Endometrial microvascular endothelial cells (primary cell): ENCODE measurements around the gene GAS7. TPM values are rescaled to one million over a fixed set of nuclear protein-coding genes. Genes with fewer than 3 reads are reported as not detected.

Experiments used
- in situ Hi-C: cut with HindIII; loops from 2 replicates; pipeline ENCODE4 v1.10.0; 2017; ENCODE audit warnings: low sequenced_read_pairs, low pct_unique_long_range_greater_than_20kb; ENCODE audit errors: inconsistent ontology term
- total RNA-seq: library from RNA; depleted of rRNA; stranded (reverse); fragments of >200 nt; gene quantifications from one replicate; pipeline ENCODE4 v1.2.3, GENCODE V29; 2015; ENCODE audit errors: inconsistent ontology term

Gene GAS7
- total RNA-seq, 1 donor from 2014 or later: not detected

DNA sequence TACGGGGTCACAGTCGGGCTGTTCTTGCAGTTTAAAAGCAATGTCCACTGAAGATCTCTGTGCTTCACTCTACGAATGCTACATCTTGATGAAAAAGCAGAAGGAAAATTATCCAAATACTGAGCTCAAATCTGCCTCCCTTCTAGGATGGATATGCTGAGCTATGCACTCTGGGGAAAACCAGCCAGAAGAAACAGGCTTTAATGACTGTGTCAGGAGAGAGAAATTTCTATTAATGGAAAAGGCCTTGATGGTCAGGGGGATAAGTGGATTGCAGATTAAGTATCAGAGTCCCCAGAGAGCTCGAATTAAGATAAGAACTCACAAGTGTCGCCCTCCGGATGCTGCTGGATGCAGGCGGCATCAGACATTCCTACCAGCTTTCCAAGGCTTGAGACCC lies 253.7 kb downstream of the GAS7 start:
- in situ Hi-C loops: no loop called here

DNA sequence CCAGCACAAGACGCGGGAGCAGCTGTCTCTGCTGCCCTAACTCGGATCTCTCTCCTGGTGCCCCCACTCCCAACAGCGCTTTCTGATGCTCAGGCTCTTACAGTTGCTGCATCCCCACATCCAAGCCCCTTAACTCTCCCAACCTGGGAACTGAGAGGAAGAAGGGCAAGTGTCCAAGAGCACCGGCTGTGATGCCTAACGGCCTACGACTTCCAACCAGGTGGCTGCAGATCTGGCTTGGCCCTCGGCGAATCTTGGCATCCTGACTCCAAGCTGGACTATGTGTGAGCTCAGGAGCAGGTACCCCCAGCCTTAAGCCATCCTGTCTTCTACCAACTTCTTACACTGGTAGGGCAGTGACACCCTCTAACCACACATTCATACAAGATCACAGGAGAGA lies 255.1 kb downstream of the GAS7 start:
- in situ Hi-C loops: no loop called here

DNA sequence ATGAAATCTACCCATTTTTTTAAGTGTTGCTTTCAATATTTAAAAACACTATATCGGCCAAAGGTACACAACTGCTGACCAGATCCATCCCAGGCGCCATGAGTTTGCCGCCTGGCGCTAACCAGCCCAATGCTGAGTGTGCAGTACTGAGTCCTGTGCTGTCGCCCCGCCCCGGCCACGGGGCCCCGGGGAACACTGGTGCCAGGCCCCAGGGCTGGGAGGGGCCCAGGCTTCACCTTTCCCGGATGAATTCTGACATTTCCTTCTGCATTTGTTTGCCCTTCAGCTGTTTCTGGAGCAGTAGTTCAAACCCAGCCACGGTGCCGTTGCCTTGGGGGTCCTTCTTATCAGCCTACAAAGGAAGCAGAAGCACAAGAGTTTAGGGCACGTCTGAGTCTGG lies 255.5 kb downstream of the GAS7 start:
- in situ Hi-C loops: no loop called here

DNA sequence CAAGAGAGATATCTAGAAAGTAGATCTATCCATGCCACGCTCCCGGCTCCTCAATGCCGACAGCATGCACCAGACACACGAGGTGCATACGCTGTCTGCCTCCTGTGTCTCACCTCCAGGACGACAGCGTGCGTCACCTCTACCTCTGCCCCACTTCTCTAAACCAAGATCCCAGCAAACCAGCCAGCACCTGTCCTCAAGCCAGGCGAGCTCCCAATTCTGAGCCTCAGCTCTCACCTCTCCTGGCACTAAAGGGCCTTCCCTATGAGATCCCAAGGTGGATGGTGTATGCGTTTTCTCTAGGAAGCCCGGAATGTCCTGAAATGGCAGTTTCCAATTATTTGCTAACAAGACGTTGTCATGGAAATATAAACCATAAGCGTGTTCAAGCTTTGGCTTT lies 257.1 kb downstream of the GAS7 start:
- in situ Hi-C loops: no loop called here

DNA sequence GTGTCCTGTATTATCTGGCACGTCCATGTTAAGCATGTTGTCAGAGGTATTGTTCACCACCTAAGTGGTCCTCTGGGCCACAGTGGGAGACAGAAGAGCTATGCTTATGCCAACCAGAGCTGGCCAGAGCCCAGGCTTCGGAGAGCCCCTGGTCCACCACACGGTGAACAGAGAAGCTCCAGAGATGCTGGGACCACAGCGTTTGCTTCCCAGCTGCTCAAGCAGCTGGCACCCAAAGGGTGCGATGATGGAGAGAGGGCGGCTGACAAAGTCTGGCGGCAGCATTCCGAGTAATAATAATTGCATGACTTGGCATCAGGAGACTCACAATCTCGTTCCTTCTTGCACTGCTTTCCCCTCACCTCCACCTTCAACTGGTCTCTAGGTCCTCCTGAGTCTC lies 257.6 kb downstream of the GAS7 start:
- in situ Hi-C loops: no loop called here

DNA sequence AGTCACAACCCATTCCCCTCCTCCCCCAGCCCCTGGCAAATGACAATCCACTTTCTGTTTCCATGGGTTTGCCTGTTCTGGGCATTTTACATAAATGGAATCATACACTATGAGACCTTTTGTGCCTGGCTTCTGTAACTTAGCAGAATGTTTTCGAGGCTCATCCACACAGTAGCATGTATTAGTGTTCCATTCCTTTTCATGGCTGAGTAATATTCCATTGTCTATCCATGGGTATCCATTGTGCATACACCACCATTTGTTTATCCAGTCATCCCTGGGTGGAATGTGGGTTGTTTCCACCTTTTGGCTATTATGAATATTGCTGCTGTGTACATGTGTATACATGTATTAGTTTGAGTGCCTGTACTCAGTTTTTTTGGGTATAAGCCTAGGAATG lies 259.6 kb downstream of the GAS7 start:
- in situ Hi-C loops: no loop called here

DNA sequence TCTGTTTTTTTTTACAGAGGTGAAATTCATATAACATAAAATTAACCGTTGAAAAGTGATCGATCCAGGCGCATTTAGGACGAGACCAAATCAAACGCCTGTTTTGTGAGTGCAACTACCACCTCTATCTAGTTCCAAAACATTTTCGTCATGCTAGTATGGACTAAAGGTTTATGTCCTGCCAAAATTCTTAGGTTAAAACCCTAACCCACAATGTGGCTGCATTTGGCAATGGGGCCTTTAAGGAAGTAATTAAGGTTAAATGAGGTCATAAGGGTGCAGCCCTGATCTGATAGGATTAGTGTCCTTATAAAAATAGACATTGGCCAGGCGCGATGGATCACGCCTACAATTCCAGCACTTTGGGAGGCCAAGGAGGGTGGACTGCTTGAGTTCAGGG lies 260.5 kb downstream of the GAS7 start:
- in situ Hi-C loops: no loop called here

DNA sequence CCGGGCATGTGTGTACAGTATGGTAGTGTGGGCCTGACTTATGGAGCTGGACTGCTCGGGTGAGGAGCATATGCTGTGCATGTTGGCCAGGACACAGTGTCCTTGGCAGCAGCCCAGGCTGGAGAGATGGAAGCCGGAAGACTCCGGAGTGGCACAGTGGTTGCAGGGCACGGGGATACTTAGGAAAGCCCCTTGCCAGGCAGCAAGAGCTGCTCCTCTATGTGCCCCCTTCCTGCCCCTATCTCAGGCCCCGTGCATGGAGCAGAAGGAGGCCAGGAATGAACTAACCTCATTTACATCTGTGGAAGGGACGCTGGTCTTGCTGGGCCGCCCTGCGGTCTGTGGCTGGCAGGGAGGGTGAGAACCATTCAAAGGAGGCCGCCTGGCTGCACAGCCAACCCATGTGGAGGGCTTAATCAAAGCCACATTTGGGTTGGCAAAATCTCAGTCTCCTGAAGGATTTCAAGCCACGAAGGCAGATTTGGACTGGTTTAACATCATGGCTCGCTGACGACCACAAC lies 261.1 kb downstream of the GAS7 start:
- in situ Hi-C loops: no loop called here

DNA sequence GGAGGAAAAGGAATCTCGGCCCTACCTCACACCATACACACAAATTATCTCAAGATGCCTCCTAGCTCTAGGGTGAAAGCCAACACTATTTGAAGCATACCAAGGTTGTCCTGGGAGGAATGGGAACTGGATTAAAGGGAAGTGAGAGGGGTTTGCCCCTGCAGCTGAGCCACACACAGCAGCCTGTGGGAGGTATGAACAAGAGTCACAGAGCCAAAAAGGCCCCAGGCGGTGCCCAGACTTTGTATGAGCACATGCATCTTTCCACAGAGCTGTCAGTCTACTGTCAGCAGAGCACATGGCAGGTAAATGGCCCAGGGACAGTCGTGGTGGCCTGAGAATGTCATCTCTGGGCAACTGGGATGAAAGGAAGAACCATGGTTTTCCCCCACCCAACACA lies 262.3 kb downstream of the GAS7 start:
- in situ Hi-C loops: no loop called here

DNA sequence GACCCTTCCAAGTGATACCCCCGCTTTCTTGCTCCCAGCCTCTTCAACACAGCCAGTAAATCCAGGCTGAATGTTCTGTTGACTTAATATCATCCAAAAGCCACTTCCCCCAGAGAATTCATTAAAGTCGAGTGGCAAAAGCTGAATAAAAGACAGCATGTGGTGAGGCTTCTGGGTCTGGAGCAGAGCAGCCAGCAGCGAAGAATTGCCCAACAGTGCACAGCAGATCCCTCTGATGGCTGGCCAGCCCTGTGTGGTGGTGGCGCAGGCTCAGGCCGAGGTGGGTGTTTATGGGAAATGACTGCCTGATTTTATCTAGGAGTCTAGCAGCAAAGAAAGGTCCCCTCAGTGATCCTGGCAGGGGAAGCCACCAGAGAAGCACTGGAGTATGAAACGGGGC lies 263.0 kb downstream of the GAS7 start:
- in situ Hi-C loops: no loop called here

DNA sequence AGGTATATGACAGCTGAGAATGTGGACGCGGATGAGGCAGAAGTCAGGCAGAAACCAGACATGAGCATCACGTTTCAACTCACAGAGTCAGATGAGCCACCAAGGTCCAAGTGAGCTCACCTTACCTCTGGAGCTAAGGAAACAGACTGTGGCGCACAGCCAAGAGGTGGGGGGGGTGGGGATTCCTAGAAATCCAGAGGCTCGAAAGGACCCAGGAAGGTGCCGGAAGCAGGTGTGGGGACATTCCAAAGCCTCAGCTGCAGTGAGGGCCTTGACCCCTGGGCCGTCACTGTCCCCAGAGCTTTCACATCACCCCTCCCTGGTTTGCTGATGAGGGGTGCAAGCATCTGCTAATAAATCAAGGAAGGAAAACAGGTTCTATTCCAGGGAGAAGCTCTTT lies 264.1 kb downstream of the GAS7 start:
- in situ Hi-C loops: no loop called here

DNA sequence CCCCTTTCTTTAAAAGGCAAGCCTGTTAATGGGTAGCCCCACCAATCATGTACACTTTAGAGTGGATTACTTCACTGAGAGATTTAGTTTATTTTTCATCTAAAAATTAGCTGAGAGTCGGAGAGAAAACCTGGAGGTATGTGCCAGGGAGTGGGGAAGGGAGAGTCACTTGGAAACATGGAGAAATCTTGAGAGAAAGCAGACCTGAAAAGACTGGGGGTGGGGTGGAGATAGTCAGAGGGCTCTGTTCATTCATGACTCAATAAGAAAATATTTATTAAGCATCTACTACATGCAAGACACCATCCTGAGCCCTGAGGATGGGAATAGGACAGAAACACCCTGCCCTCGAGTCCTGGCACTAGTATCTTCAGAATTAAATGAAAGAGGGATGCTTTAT lies 265.9 kb downstream of the GAS7 start:
- in situ Hi-C loops: no loop called here

DNA sequence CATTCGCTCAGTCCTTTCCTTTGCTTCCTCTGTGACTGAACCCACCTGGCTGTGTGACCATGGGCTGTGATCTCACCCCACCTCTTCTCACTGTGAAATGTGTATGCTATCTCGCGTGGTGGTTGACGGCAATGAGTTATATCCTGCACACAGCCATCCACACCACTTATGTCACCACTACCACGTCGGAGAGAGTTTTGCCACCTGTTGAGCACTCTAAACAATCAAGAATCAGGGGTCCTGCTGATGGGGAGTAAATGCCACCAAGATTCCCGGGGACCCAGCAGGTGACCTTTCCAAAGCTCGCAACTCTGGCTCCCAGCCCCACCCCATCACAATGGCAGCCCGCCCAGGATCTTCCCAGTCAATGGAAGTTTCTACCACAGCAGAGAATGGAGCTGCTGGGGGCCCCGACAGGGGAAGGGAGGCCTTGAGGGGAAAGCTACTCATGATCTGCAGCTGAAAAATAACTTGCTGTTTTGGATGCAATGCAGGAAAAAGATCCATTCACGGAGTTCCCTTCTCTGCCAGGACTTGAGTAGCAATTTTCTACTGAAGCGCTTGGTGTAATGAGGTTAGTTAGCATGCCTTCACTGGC lies 267.2 kb downstream of the GAS7 start:
- in situ Hi-C loops: no loop called here

DNA sequence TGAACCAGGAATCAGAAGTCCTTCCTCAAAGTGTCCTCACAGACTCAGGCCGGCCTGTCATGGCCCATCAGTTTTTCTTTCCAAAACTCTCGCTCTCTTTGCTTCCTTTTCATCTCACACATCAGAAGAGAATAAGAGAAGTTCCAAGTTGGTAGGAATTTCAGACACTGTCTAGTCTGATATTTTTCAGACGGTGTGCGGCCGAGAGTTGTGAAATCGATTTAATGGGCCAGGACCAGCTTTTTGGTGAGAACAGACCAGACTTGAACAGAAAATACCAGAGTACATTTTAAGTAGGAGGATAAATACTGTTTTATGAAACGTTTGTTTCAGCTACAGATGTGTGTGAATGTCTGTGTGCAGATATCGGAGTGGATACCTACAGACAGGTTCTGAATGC lies 268.5 kb downstream of the GAS7 start:
- in situ Hi-C loops: no loop called here

DNA sequence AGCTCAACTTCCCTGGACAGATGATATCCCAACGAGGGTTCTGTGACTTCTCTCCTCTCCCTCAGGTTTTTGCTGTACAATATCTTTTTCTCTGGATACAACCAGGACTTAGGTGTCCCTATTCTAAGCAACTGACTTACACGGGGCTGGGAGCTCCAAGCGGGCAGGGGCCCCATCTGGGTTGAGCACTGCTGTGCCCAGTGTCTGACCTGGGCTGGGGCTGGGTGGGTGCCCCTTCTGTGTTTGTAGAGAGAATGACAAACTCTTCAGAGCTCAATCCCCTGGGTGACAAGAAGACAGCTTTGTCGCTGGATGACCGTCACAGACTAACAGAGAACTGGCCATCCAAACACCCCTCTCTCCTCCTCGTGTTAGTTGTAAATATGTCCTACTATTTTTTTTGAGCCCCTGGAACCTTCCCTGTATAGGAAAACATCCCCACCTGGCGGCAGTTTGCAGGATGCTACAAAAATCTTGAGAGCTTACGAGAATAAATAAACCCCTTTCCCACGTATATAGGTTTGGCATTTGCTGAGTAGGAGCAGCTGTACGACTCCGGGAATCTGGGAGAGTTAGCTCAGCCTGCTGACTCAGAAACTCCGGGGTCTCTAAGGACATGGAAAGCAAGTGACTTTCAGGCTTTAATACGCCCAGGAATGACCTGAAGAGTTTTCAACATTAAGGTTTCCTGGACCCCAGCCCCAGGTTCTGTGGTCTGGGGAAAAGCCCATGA lies 269.6 kb downstream of the GAS7 start:
- in situ Hi-C loops: no loop called here

DNA sequence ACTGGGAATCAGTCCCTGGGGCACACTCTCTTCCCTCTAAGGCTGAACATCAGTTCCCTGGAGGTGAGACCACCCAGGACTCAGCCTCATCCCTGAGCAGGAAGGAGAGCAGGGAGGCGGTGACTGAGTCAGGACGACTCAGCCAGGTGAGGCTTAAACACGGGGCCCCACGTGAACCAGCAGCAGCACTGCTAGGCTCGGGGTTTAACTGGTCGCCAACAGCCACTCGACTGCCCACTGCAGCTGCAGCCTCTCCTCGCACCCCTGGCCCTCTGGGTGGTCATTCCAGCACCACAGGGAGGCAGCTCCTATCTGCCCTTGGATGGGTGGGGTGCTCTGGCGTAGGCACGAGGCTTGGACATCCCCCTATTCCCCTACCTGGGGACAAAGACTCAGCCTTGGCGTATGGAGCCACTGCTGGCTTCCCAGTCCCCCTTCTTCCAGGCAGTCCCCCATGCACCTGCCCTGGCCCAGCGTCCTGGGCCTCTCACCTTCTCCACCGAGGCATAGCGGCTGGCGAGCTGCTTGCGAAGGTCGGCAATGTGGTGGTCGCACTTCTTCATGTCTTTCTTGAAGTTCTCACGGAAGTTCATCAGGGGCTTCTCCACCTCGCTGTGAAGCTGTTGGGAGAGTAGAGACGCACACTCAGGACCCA lies 272.1 kb downstream of the GAS7 start:
- in situ Hi-C loops: no loop called here

DNA sequence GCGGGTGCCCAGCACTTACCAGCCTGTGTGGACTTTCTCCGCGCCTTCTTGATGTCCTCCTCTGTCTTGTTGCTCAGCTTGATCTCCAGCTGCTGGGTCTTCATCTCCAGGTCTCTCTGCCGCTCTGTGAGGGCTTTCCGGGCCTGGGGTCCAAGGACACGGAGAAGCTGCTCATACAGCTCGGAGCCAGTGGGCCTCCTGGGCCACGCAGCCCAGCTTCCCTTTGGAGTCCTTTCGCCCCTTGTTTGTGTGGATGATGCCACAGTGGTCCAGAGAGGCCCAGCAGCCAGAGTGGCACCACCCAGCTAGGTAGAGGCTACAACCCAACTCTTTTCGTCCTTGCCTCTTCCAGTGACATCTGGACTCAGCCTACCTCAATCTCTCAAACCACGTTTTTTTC lies 272.9 kb downstream of the GAS7 start:
- in situ Hi-C loops: no loop called here

DNA sequence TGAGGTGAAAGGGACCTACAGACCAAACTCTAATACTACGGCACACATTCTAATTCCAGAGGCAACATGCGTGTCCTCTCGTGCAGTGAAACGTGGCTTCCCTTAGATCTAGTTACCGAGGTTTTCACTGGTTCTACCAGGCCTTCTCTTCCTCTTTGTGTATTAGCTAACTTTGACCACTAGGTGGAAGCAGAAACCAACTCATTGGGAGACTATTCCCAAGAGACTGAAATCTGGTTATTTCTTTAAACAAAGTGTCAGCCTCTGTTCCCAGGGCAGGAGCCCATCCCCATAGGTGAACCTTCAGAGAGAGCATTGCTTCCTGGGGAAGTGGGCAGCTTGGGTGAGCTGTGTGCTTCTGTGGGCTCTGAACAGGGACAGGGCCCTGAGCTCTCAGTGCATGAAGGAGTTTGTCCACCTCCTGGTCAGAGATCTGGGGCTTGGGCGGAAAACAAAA lies 273.6 kb downstream of the GAS7 start:
- in situ Hi-C loops: no loop called here

DNA sequence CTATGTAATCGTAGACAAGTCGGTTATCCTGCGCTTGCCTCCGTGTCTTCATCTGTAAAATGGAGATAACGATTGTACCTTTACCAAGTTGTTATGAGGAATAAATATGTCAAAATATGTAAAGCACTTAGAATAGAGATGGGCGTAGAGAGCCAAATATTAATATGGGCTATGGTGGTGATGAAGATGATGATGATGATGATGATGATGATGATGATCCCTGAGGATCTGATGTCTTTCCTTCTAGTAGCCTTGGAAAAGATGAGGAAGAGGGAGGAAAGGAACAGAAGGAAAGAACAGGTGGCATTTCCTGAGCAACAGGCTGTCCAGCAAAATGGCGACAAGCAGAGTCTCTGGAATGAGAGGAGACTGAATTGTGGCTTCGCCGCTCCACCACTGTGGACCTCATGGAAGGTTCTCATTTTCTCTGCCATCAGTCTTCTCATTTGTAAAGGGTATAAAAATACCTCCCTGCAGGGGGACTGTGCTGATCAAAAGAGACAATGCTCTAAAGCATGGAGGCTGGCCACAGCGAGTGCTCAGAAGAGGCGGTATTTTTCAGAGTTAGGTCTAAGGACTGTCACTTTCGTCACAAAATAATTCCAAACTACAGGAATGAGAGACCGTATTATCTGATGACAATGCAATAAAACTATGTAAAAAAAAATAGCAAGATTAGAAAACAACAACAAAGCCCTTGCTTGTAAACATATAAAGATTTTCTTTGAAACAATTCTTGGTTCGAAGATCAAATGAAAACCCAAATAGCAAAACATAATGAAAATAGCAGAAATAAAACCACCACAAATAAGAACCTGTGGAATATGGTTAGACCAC lies 276.2 kb downstream of the GAS7 start:
- in situ Hi-C loops: no loop called here
